ENCODE data around the gene ERCC6.

DNA sequence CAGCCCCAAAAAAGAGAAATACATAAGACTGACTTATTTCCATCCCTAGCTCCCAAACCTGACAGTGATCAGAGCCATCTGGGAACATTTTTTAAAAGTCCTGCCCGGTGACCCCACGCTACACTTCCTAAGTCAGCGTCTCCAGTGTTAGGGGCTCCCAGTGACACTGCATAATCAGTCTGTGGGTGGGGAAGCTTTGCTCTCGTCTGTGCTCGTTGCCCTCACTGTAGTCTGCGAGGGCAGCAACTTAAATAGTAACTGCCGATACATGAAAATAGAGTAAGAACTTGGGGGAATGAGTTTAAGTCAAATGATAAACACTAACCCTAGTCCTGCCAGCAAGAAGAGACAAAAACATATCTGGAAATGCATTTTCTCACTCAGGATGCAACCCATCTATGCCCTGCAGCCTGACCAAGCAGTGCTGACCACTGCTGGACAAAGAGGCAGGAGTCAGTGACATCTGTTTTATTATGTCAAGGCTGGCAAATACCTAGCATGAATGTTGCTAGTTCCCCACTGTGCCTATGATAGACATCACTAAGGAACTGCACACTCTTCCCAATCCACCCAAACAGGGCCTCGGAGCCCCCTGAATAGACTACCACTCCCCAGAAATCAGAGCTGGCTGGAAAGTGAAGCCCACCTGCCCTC is 18.7 kb downstream of the ERCC6 start:
- TF ChIP-seq EZH2 (IDR thresholded peaks at IDR 0.05; ENCODE audit: borderline replicate concordance, insufficient read depth, low read length, poor library complexity, severe bottlenecking) (no peak), RAD21 (conservative IDR thresholded peaks at IDR 0.05) (no peak), POLR2AphosphoS5 (IDR thresholded peaks at IDR 0.05) (no peak), TAF1 (IDR thresholded peaks at IDR 0.05; ENCODE audit: low read depth) (no peak)
- TF ChIP-seq, protein P1, sequence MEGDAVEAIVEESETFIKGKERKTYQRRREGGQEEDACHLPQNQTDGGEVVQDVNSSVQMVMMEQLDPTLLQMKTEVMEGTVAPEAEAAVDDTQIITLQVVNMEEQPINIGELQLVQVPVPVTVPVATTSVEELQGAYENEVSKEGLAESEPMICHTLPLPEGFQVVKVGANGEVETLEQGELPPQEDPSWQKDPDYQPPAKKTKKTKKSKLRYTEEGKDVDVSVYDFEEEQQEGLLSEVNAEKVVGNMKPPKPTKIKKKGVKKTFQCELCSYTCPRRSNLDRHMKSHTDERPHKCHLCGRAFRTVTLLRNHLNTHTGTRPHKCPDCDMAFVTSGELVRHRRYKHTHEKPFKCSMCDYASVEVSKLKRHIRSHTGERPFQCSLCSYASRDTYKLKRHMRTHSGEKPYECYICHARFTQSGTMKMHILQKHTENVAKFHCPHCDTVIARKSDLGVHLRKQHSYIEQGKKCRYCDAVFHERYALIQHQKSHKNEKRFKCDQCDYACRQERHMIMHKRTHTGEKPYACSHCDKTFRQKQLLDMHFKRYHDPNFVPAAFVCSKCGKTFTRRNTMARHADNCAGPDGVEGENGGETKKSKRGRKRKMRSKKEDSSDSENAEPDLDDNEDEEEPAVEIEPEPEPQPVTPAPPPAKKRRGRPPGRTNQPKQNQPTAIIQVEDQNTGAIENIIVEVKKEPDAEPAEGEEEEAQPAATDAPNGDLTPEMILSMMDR (IDR thresholded peaks at IDR 0.05; ENCODE audit: poor library complexity, severe bottlenecking): no peak
- TF ChIP-seq, protein P2, sequence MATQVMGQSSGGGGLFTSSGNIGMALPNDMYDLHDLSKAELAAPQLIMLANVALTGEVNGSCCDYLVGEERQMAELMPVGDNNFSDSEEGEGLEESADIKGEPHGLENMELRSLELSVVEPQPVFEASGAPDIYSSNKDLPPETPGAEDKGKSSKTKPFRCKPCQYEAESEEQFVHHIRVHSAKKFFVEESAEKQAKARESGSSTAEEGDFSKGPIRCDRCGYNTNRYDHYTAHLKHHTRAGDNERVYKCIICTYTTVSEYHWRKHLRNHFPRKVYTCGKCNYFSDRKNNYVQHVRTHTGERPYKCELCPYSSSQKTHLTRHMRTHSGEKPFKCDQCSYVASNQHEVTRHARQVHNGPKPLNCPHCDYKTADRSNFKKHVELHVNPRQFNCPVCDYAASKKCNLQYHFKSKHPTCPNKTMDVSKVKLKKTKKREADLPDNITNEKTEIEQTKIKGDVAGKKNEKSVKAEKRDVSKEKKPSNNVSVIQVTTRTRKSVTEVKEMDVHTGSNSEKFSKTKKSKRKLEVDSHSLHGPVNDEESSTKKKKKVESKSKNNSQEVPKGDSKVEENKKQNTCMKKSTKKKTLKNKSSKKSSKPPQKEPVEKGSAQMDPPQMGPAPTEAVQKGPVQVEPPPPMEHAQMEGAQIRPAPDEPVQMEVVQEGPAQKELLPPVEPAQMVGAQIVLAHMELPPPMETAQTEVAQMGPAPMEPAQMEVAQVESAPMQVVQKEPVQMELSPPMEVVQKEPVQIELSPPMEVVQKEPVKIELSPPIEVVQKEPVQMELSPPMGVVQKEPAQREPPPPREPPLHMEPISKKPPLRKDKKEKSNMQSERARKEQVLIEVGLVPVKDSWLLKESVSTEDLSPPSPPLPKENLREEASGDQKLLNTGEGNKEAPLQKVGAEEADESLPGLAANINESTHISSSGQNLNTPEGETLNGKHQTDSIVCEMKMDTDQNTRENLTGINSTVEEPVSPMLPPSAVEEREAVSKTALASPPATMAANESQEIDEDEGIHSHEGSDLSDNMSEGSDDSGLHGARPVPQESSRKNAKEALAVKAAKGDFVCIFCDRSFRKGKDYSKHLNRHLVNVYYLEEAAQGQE (IDR thresholded peaks at IDR 0.05; ENCODE audit: borderline replicate concordance): no peak
